Measurements from ENCODE around the gene ACAA1. TPM values are rescaled to one million over a fixed set of nuclear protein-coding genes. Genes with fewer than 3 reads are reported as not detected.

Gene ACAA1
- total RNA-seq, 1 experiment from 2014 or later, result 44.3 TPM

GRCh38 chr3:38130631-38131065, 6.3 kb downstream of the ACAA1 start:
- H3K14ac ChIP-seq (ENCODE audit: insufficient read depth, low read length), result no peak overlapping the region
- Mint-ChIP-seq H3K4me1 (peaks cover 10 to 11% of the 10 kb centered on the region in 2 experiments), H3K27me3 (ENCODE audit: low read depth) (no peaks in the 10 kb centered on the region), H3K27ac (0 out of 7 replicates have a peak overlapping the region, but pooled peaks of 1 of the 3 experiments have one; percentile 44), H3K36me3 (ENCODE audit: insufficient read depth in 1 of 3, low read depth in 3 of 3) (peaks cover 43 to 80% (median 54%) of the 10 kb centered on the region in 3 experiments), H3K4me3 (no peak overlapping the region), H3K9me3 (no peaks in the 10 kb centered on the region)
- DNase-seq, result no peak
- H4K8ac ChIP-seq (replicated peaks; ENCODE audit: insufficient read length, low read depth, low read length), result no peak overlapping the region
- no peaks in the 10 kb centered on the region for H3K9me3 ChIP-seq (ENCODE audit: control insufficient read depth, low read depth, low read length)
- WGBS (ENCODE audit: extremely low coverage, insufficient read length, low lambda C conversion rate), result no CpG with 5 or more reads among the region's 3 CpGs
- H2AK5ac ChIP-seq (ENCODE audit: insufficient read length, low read length), result no peak overlapping the region
- TF ChIP-seq, protein P1, sequence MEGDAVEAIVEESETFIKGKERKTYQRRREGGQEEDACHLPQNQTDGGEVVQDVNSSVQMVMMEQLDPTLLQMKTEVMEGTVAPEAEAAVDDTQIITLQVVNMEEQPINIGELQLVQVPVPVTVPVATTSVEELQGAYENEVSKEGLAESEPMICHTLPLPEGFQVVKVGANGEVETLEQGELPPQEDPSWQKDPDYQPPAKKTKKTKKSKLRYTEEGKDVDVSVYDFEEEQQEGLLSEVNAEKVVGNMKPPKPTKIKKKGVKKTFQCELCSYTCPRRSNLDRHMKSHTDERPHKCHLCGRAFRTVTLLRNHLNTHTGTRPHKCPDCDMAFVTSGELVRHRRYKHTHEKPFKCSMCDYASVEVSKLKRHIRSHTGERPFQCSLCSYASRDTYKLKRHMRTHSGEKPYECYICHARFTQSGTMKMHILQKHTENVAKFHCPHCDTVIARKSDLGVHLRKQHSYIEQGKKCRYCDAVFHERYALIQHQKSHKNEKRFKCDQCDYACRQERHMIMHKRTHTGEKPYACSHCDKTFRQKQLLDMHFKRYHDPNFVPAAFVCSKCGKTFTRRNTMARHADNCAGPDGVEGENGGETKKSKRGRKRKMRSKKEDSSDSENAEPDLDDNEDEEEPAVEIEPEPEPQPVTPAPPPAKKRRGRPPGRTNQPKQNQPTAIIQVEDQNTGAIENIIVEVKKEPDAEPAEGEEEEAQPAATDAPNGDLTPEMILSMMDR (conservative IDR thresholded peaks at IDR 0.05), result no peak
- H2BK20ac ChIP-seq (ENCODE audit: low read depth, low read length, poor library complexity, severe bottlenecking), result no peak overlapping the region
- no peak overlapping the region for H3T11ph ChIP-seq (ENCODE audit: low read length)
- H2AFZ ChIP-seq (ENCODE audit: low read length), result no peak overlapping the region
- no peaks in the 10 kb centered on the region for H3K4me1 ChIP-seq (ENCODE audit: insufficient read depth, low read length)
- no peaks in the 10 kb centered on the region for H3K23me2 ChIP-seq (ENCODE audit: insufficient read length, low read depth, low read length, poor library complexity, severe bottlenecking)
- H3K9ac ChIP-seq (ENCODE audit: extremely low read depth, insufficient read length, low read length), result no peak overlapping the region
- no peaks in the 10 kb centered on the region for H3K79me2 ChIP-seq (ENCODE audit: insufficient read depth, low read length)
- H4K5ac ChIP-seq (ENCODE audit: insufficient read length, low read depth, low read length), result no peak overlapping the region
- H3K18ac ChIP-seq (ENCODE audit: insufficient read length, low read depth, low read length), result no peak overlapping the region
- H3K4ac ChIP-seq (ENCODE audit: low read depth, low read length), result no peak overlapping the region
- H4K20me1 ChIP-seq (ENCODE audit: control insufficient read depth, insufficient read depth, insufficient read length), result no peaks in the 10 kb centered on the region
- H3K27ac ChIP-seq (ENCODE audit: insufficient read length, low read depth, low read length), result no peak overlapping the region
- H3K4me2 ChIP-seq (ENCODE audit: insufficient read depth, insufficient read length, low read length), result no peak overlapping the region
- no peak overlapping the region for H2BK15ac ChIP-seq (ENCODE audit: low read depth, low read length)
- H2BK12ac ChIP-seq (ENCODE audit: insufficient read length, low read depth, low read length), result no peak overlapping the region
- H3K56ac ChIP-seq (ENCODE audit: insufficient read length, low read depth, low read length), result no peak overlapping the region
- H3K79me1 ChIP-seq (ENCODE audit: insufficient read depth, low read depth, low read length, poor library complexity, severe bottlenecking), result no peaks in the 10 kb centered on the region
- no peak overlapping the region for H4K91ac ChIP-seq (ENCODE audit: insufficient read length, low read depth, low read length)
- H2BK5ac ChIP-seq (ENCODE audit: insufficient read length, low read length), result no peak overlapping the region
- no peak overlapping the region for H3K23ac ChIP-seq (ENCODE audit: insufficient read length, low read depth, low read length)
- H3K27me3 ChIP-seq (ENCODE audit: insufficient read depth, low read length), result no peaks in the 10 kb centered on the region
- H2BK120ac ChIP-seq (ENCODE audit: low read depth, low read length, poor library complexity, severe bottlenecking), result no peak overlapping the region
